H9 (cell line): ENCODE data around the gene VEZF1. TPM values are rescaled to one million over a fixed set of nuclear protein-coding genes. Genes with fewer than 3 reads are reported as not detected.

Source experiments
- DNase-seq: peaks from one replicate; pipeline ENCODE4 v3.0.0-alpha.2; 2017
- H2AFZ ChIP-seq: one replicate; pipeline ENCODE4 v1.6.1; 2013; ENCODE audit warnings: mild to moderate bottlenecking, low read length, control low read depth, moderate library complexity
- H2AK5ac ChIP-seq: 2 replicates; pipeline ENCODE4 v1.6.1; 2013; ENCODE audit warnings: low read length, control low read depth, mixed read lengths; ENCODE audit not compliant: insufficient read length
- H2BK120ac ChIP-seq: one replicate; pipeline ENCODE4 v1.6.1; 2013; ENCODE audit warnings: low read depth, mild to moderate bottlenecking, low read length, control low read depth, inconsistent platforms; ENCODE audit not compliant: poor library complexity, severe bottlenecking
- H2BK12ac ChIP-seq: 2 replicates; pipeline ENCODE4 v1.6.1; 2013; ENCODE audit warnings: low read length, control low read depth, mixed read lengths, low read depth; ENCODE audit not compliant: insufficient read length
- H2BK15ac ChIP-seq: 2 replicates; pipeline ENCODE4 v1.6.1; 2013; ENCODE audit warnings: low read depth, low read length, control low read depth
- H2BK20ac ChIP-seq: one replicate; pipeline ENCODE4 v1.6.1; 2013; ENCODE audit warnings: low read depth, mild to moderate bottlenecking, low read length, control low read depth, inconsistent platforms; ENCODE audit not compliant: poor library complexity, severe bottlenecking
- H2BK5ac ChIP-seq: 2 replicates; pipeline ENCODE4 v1.6.1; 2013; ENCODE audit warnings: low read length, control low read depth, mixed read lengths; ENCODE audit not compliant: insufficient read length
- H3K14ac ChIP-seq: 2 replicates; pipeline ENCODE4 v1.6.1; 2013; ENCODE audit warnings: low read length, control low read depth; ENCODE audit not compliant: insufficient read depth
- H3K18ac ChIP-seq: 2 replicates; pipeline ENCODE4 v1.6.1; 2013; ENCODE audit warnings: low read depth, mild to moderate bottlenecking, mixed read lengths, low read length, control low read depth; ENCODE audit not compliant: insufficient read length
- H3K23ac ChIP-seq: 2 replicates; pipeline ENCODE4 v1.6.1; 2013; ENCODE audit warnings: low read length, control low read depth, mixed read lengths, low read depth; ENCODE audit not compliant: insufficient read length
- H3K23me2 ChIP-seq: 2 replicates; pipeline ENCODE4 v1.6.1; 2013; ENCODE audit warnings: low read depth, mild to moderate bottlenecking, mixed read lengths, low read length, control low read depth; ENCODE audit not compliant: insufficient read length, poor library complexity, severe bottlenecking
- H3K27ac ChIP-seq: 2 replicates; pipeline ENCODE4 v1.5.1; 2013; ENCODE audit warnings: low read length, control low read depth, mixed read lengths, low read depth; ENCODE audit not compliant: insufficient read length
- H3K27me3 ChIP-seq: 2 replicates; pipeline ENCODE4 v1.6.1; 2013; ENCODE audit warnings: low read length, control low read depth, inconsistent platforms; ENCODE audit not compliant: insufficient read depth
- H3K4ac ChIP-seq: 2 replicates; pipeline ENCODE4 v1.6.1; 2013; ENCODE audit warnings: low read depth, mild to moderate bottlenecking, control low read depth, inconsistent platforms, low read length, moderate library complexity
- H3K4me1 ChIP-seq: 2 replicates; pipeline ENCODE4 v1.6.1; 2013; ENCODE audit warnings: low read length, control low read depth, inconsistent platforms; ENCODE audit not compliant: insufficient read depth
- H3K4me2 ChIP-seq: 2 replicates; pipeline ENCODE4 v1.6.1; 2013; ENCODE audit warnings: low read length, control low read depth, mixed read lengths; ENCODE audit not compliant: insufficient read length, insufficient read depth
- H3K56ac ChIP-seq: 2 replicates; pipeline ENCODE4 v1.6.1; 2013; ENCODE audit warnings: low read depth, mild to moderate bottlenecking, mixed read lengths, low read length, control low read depth; ENCODE audit not compliant: insufficient read length
- H3K79me1 ChIP-seq: 2 replicates; pipeline ENCODE4 v1.6.1; 2013; ENCODE audit warnings: low read depth, mild to moderate bottlenecking, moderate library complexity, low read length, control low read depth, inconsistent platforms; ENCODE audit not compliant: insufficient read depth, poor library complexity, severe bottlenecking
- H3K79me2 ChIP-seq: 2 replicates; pipeline ENCODE4 v1.6.1; 2013; ENCODE audit warnings: low read length, control low read depth, inconsistent platforms; ENCODE audit not compliant: insufficient read depth
- H3K9ac ChIP-seq: 2 replicates; pipeline ENCODE4 v1.6.1; 2013; ENCODE audit warnings: low read length, control low read depth, mixed read lengths; ENCODE audit not compliant: insufficient read length; ENCODE audit errors: extremely low read depth
- H3K9me3 ChIP-seq: one replicate; pipeline ENCODE4 v1.6.1; 2013; ENCODE audit warnings: low read depth, low read length, inconsistent platforms; ENCODE audit not compliant: control insufficient read depth
- H3T11ph ChIP-seq: one replicate; pipeline ENCODE4 v1.6.1; 2013; ENCODE audit warnings: mild to moderate bottlenecking, low read length, control low read depth, inconsistent platforms
- H4K20me1 ChIP-seq: one replicate; pipeline ENCODE4 v1.6.1; 2013; ENCODE audit not compliant: control insufficient read depth, insufficient read length, insufficient read depth
- H4K5ac ChIP-seq: 2 replicates; pipeline ENCODE4 v1.6.1; 2013; ENCODE audit warnings: low read depth, mild to moderate bottlenecking, mixed read lengths, low read length, control low read depth; ENCODE audit not compliant: insufficient read length
- H4K8ac ChIP-seq: replicated peaks from 2 replicates; pipeline ENCODE4 v1.6.1; 2013; ENCODE audit warnings: low read length, control low read depth, mixed read lengths, low read depth; ENCODE audit not compliant: insufficient read length
- H4K91ac ChIP-seq: 2 replicates; pipeline ENCODE4 v1.6.1; 2013; ENCODE audit warnings: low read depth, mild to moderate bottlenecking, moderate library complexity, mixed read lengths, low read length, control low read depth; ENCODE audit not compliant: insufficient read length
- H3K27ac Mint-ChIP-seq, 3 experiments: 2 replicates in 2 of 3; 3 replicates in 1 of 3; pipeline ENCODE4 v1.8.0; 2020 to 2021; ENCODE audit warnings: mixed read lengths in 3 of 3, mild to moderate bottlenecking in 1 of 3, moderate library complexity in 1 of 3
- H3K27me3 Mint-ChIP-seq: 2 replicates; pipeline ENCODE4 v1.8.0; 2021; ENCODE audit warnings: low read depth, mild to moderate bottlenecking, moderate library complexity, mixed read lengths
- H3K36me3 Mint-ChIP-seq, 3 experiments: 2 replicates in 2 of 3; 3 replicates in 1 of 3; pipeline ENCODE4 v1.8.0; 2020 to 2021; ENCODE audit warnings: low read depth in 3 of 3, mixed read lengths in 3 of 3; ENCODE audit not compliant: insufficient read depth in 1 of 3
- H3K4me1 Mint-ChIP-seq, 2 experiments: 2 replicates each; pipeline ENCODE4 v1.8.0; 2020; ENCODE audit warnings: mixed read lengths in 2 of 2
- H3K4me3 Mint-ChIP-seq, 2 experiments: 2 replicates in 1 of 2; 3 replicates in 1 of 2; pipeline ENCODE4 v1.8.0; 2020 to 2021; ENCODE audit warnings: mild to moderate bottlenecking in 2 of 2, mixed read lengths in 2 of 2, moderate library complexity in 1 of 2
- H3K9me3 Mint-ChIP-seq, 2 experiments: 2 replicates in 1 of 2; 3 replicates in 1 of 2; pipeline ENCODE4 v1.8.0; 2020; ENCODE audit warnings: mild to moderate bottlenecking in 2 of 2, mixed read lengths in 2 of 2, moderate library complexity in 1 of 2
- CTCF ChIP-seq: fragments of 200-600 bp; sonication (generic); conservative IDR thresholded peaks from 3 replicates; pipeline ENCODE4 v1.8.0; 2021; ENCODE audit warnings: antibody characterized with exemption, mild to moderate bottlenecking
- WGBS: extraction: QIAGEN DNeasy Blood & Tissue Kit; methylation state at CpG from one replicate; pipeline ENCODE4 v1.1.7; 2013; ENCODE audit warnings: missing lambda C conversion rate, low lambda C conversion rate, mixed read lengths; ENCODE audit not compliant: insufficient read length; ENCODE audit errors: extremely low coverage; 5-methylcytosine and 5-hydroxymethylcytosine counted together
- long read RNA-seq: library from polyadenylated mRNA; unstranded; transcript quantifications from one replicate; pipeline ENCODE4 v2.0.0, GENCODE V29; 2020
- total RNA-seq: library from RNA; stranded (reverse); gene quantifications from 2 replicates; pipeline ENCODE4 v1.2.1, GENCODE V29; 2021

VEZF1 gene
- 57.7 and 58.1 TPM in 2 replicates for total RNA-seq
- long read RNA-seq, transcript VEZF1-202 (6 exons, 2,321 nt), result major isoform, 113 of 157 reads
- long read RNA-seq, partial matches to known transcripts, result 5 of 157 reads
- long read RNA-seq, other reads (novel, unspliced or antisense), result 38 of 157 reads

DNA sequence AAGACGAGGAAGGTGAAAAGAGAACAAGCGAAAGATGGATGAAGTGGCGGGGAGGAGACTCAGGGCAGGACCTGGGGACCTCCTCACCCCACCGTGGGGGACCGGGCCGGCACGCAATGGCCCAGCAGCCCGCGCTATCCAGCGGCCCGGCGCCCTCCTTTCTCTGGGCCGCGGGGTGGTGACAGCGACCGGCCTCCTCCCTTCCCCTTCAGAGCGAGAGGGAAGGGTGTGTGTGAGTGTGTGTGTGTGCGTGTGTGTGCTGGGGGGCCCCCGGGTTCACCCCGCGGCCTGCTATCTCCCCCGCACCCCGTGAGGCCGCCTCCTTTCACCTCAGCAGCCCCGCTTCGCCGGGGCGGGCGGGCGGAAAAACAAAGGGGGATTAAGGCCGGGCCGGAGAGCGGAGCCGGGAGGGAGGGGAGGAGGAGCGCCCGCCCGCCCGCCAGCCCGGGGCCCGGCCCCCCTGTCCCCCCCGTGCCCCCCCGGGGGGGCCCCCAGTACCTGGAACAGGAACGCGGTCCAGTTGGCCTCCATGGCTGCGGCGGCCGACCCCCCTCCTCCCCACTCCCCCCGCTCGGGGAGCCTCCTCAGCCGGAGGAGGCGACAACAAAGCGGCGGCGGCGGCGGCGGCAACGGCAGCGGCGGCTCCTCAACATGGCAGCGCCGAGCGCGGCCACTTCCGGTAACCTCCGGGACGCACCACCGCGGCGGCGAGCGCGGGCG, at the start of gene VEZF1:
Gene VEZF1 (minus strand): TSS at position 674 of the 720 bp plus-strand sequence. CDS start 143 bp downstream, at position 531.
- H3K23me2 ChIP-seq, result peaks cover 12% of the 10 kb centered on the region

More for the DNA sequence above, at the start of gene VEZF1:
- Histone ChIP-seq H2BK120ac (no peak within 1 kb of the TSS), H4K8ac (no peak within 1 kb of the TSS), H3K14ac (peak within 1 kb of the TSS; percentile 57), H4K20me1 (no peaks in the 10 kb centered on the region), H2AFZ (no peak within 1 kb of the TSS), H3K4me2 (peak within 1 kb of the TSS; percentile 97), H2BK5ac (no peak within 1 kb of the TSS), H3K56ac (no peak within 1 kb of the TSS), H2AK5ac (no peak within 1 kb of the TSS), H4K5ac (no peak within 1 kb of the TSS), H3K9ac (peak within 1 kb of the TSS; percentile 85), H3K79me1 (peaks cover 6% of the 10 kb centered on the region), H3K23ac (no peak within 1 kb of the TSS), H3K4ac (no peak within 1 kb of the TSS), H3K27ac (peak within 1 kb of the TSS; percentile 20), H3K79me2 (peaks cover 17% of the 10 kb centered on the region; the same call in 1 of the 2 replicates), H2BK20ac (no peak within 1 kb of the TSS), H3K27me3 (no peaks in the 10 kb centered on the region), H2BK12ac (no peak within 1 kb of the TSS), H2BK15ac (no peak within 1 kb of the TSS), H3K18ac (peak within 1 kb of the TSS; percentile 72), H3T11ph (no peak within 1 kb of the TSS), H4K91ac (no peak within 1 kb of the TSS), H3K4me1 (no peaks in the 10 kb centered on the region; the same call in 1 of the 2 replicates), H3K9me3 (no peaks in the 10 kb centered on the region)
- H3K27ac Mint-ChIP-seq, result peak within 1 kb of the TSS; percentile 97
- no CpG with 5 or more reads among the region's 74 CpGs for whole genome bisulfite sequencing
- no peaks in the 10 kb centered on the region for H3K9me3 Mint-ChIP-seq
- H3K27me3 Mint-ChIP-seq, result no peaks in the 10 kb centered on the region
- peak; percentile 83 for DNase-seq
- peaks cover 46 to 56% of the 10 kb centered on the region in 2 experiments for H3K4me1 Mint-ChIP-seq
- H3K4me3 Mint-ChIP-seq, result peak within 1 kb of the TSS; percentile 90 to 97
- TF ChIP-seq CTCF, result no peak
- H3K36me3 Mint-ChIP-seq, result peaks cover 0 to 6% (median 5%) of the 10 kb centered on the region in 3 experiments; a peak in 6 of 7 replicates
